Measurements from ENCODE around the gene PITX2.

GRCh38 chr4:110617646-110618580 lies 5.0 kb downstream of the PITX2 start:
- TF ChIP-seq CTCF (IDR thresholded peaks at IDR 0.05; ENCODE audit: low read length) (no peak), EZH2 (IDR thresholded peaks at IDR 0.05; ENCODE audit: borderline replicate concordance, low read length) (no peak)

All from OCI-LY1 (cell line).